H1 (cell line): ENCODE results near the gene CCDC88C. TPM values are rescaled to one million over a fixed set of nuclear protein-coding genes. Genes with fewer than 3 reads are reported as not detected.

Experiments used
- CTCF ChIA-PET: fragments of 300-600 bp; sonication (Branson Sonifier 250); formaldehyde crosslinking; loops from one replicate; lab custom pipeline; 2021; ENCODE audit not compliant: partially characterized antibody; lab: Charles Lee
- POLR2A ChIA-PET: fragments of 300-600 bp; sonication (Branson Sonifier 250); formaldehyde crosslinking; loops from one replicate; lab custom pipeline; 2021; ENCODE audit warnings: inconsistent platforms; ENCODE audit not compliant: partially characterized antibody; lab: Charles Lee
- DNase-seq, 2 experiments: peaks; one replicate each; pipeline versions ENCODE4 v3.0.0 to v3.0.0-alpha.2; 2010 to 2022; ENCODE audit warnings: low spot score in 2 of 2, low read depth in 1 of 2, mixed read lengths in 1 of 2
- FAIRE-seq: peaks from 2 replicates; lab custom pipeline; 2011; peaks lifted over from hg19 to GRCh38; lab: Jason Lieb, UNC
- H2AFZ ChIP-seq: 2 replicates; pipeline ENCODE4 v1.8.1; 2012; ENCODE audit warnings: low read length, inconsistent platforms
- H2AK5ac ChIP-seq: 2 replicates; pipeline ENCODE4 v1.6.1; 2013; ENCODE audit warnings: low read depth, low read length
- H2BK120ac ChIP-seq: replicated peaks from 2 replicates; pipeline ENCODE3; 2013; ENCODE audit warnings: low read depth, low read length, inconsistent platforms
- H2BK12ac ChIP-seq: 2 replicates; pipeline ENCODE4 v1.6.1; 2013; ENCODE audit warnings: low read depth, low read length
- H2BK15ac ChIP-seq: 2 replicates; pipeline ENCODE4 v1.6.1; 2013; ENCODE audit warnings: low read length
- H2BK20ac ChIP-seq: 2 replicates; pipeline ENCODE4 v1.6.1; 2013; ENCODE audit warnings: low read length
- H2BK5ac ChIP-seq: 2 replicates; pipeline ENCODE4 v1.6.1; 2013; ENCODE audit warnings: low read depth, low read length
- H3K14ac ChIP-seq: 2 replicates; pipeline ENCODE4 v1.6.1; 2013; ENCODE audit warnings: inconsistent platforms; ENCODE audit not compliant: insufficient read length
- H3K18ac ChIP-seq: 2 replicates; pipeline ENCODE4 v1.6.1; 2013; ENCODE audit warnings: low read length; ENCODE audit errors: extremely low read depth
- H3K23ac ChIP-seq: 2 replicates; pipeline ENCODE4 v1.6.1; 2013; ENCODE audit warnings: inconsistent platforms; ENCODE audit not compliant: insufficient read length
- H3K23me2 ChIP-seq: 2 replicates; pipeline ENCODE4 v1.6.1; 2013; ENCODE audit warnings: low read depth, low read length
- H3K27ac ChIP-seq: 2 replicates; pipeline ENCODE4 v1.6.1; 2011; ENCODE audit warnings: low read depth, low read length, inconsistent platforms
- H3K27me3 ChIP-seq, 4 experiments: replicated peaks in 1 of 4; 1 replicate in 1 of 4; 2 replicates in 3 of 4; pipeline versions ENCODE4 v1.6.1 to v1.8.1; 2011 to 2013; ENCODE audit warnings: low read length in 3 of 4, mild to moderate bottlenecking in 3 of 4, inconsistent platforms in 2 of 4, mixed read lengths in 2 of 4, moderate library complexity in 1 of 4; ENCODE audit not compliant: control insufficient read depth in 3 of 4, insufficient read depth in 3 of 4; ENCODE audit errors: extremely low read depth in 1 of 4
- H3K36me3 ChIP-seq, 4 experiments: 2 replicates each; pipeline versions ENCODE4 v1.6.1 to v1.8.1; 2011 to 2013; ENCODE audit warnings: mild to moderate bottlenecking in 4 of 4, low read length in 3 of 4, moderate library complexity in 2 of 4, control low read depth in 1 of 4, inconsistent platforms in 1 of 4; ENCODE audit not compliant: insufficient read depth in 4 of 4, control insufficient read depth in 2 of 4
- H3K4ac ChIP-seq: replicated peaks from 2 replicates; pipeline ENCODE3; 2013; ENCODE audit warnings: low read length, low read depth, mixed read lengths, inconsistent platforms; ENCODE audit not compliant: insufficient read length
- H3K4me1 ChIP-seq, 4 experiments: replicated peaks in 1 of 4; 1 replicate in 1 of 4; 2 replicates in 3 of 4; pipeline versions ENCODE4 v1.6.1 to v1.8.1; 2011 to 2013; ENCODE audit warnings: low read length in 3 of 4, inconsistent platforms in 2 of 4, mixed read lengths in 1 of 4; ENCODE audit not compliant: insufficient read depth in 4 of 4, control insufficient read depth in 3 of 4
- H3K4me2 ChIP-seq, 2 experiments: 2 replicates each; pipeline versions ENCODE4 v1.6.1 to v1.8.1; 2011 to 2013; ENCODE audit warnings: low read depth in 2 of 2, low read length in 2 of 2, control low read depth in 1 of 2, inconsistent platforms in 1 of 2, mild to moderate bottlenecking in 1 of 2; ENCODE audit not compliant: insufficient read depth in 1 of 2
- H3K4me3 ChIP-seq, 4 experiments: fragments of 200-600, 300-600 bp in 1 of 4; sonication (generic), shearing (Covaris generic), sonication (Bioruptor Twin) in 1 of 4; 2 replicates each; pipeline versions ENCODE4 v1.5.1 to v1.8.1; 2011 to 2016; ENCODE audit warnings: low read length in 4 of 4, low read depth in 3 of 4, control low read depth in 2 of 4, inconsistent platforms in 2 of 4, mild to moderate bottlenecking in 2 of 4, mixed read lengths in 1 of 4, moderate library complexity in 1 of 4; ENCODE audit not compliant: insufficient read depth in 2 of 4; ENCODE audit errors: extremely low read depth in 1 of 4
- H3K56ac ChIP-seq: replicated peaks from 2 replicates; pipeline ENCODE3; 2013; ENCODE audit warnings: low read depth, mild to moderate bottlenecking, mixed read lengths, low read length, inconsistent platforms; ENCODE audit not compliant: insufficient read length
- H3K79me1 ChIP-seq: 2 replicates; pipeline ENCODE4 v1.6.1; 2013; ENCODE audit warnings: low read depth, low read length, control low read depth
- H3K79me2 ChIP-seq, 2 experiments: 2 replicates each; pipeline versions ENCODE4 v1.6.1 to v1.8.1; 2012 to 2013; ENCODE audit warnings: low read length in 2 of 2, mild to moderate bottlenecking in 2 of 2, inconsistent platforms in 1 of 2; ENCODE audit not compliant: insufficient read depth in 2 of 2, control insufficient read depth in 1 of 2
- H3K9ac ChIP-seq, 4 experiments: replicated peaks in 1 of 4; 1 replicate in 1 of 4; 2 replicates in 3 of 4; pipeline versions ENCODE4 v1.6.1 to v1.8.1; 2011 to 2013; ENCODE audit warnings: low read depth in 3 of 4, low read length in 3 of 4, control low read depth in 2 of 4, mild to moderate bottlenecking in 2 of 4, moderate library complexity in 2 of 4, inconsistent platforms in 1 of 4; ENCODE audit errors: extremely low read depth in 1 of 4
- H3K9me3 ChIP-seq, 2 experiments: 2 replicates each; pipeline versions ENCODE4 v1.6.1 to v1.8.1; 2012 to 2013; ENCODE audit warnings: mild to moderate bottlenecking in 2 of 2, moderate library complexity in 2 of 2, control low read depth in 1 of 2, inconsistent platforms in 1 of 2, low read depth in 1 of 2, low read length in 1 of 2, mixed read lengths in 1 of 2; ENCODE audit not compliant: insufficient read depth in 2 of 2
- H4K20me1 ChIP-seq, 2 experiments: replicated peaks in 1 of 2; 2 replicates each; pipeline versions ENCODE3 to v1.8.1; 2011 to 2013; ENCODE audit warnings: inconsistent platforms in 2 of 2, low read length in 2 of 2, mild to moderate bottlenecking in 1 of 2; ENCODE audit not compliant: insufficient read depth in 2 of 2, control insufficient read depth in 1 of 2
- H4K5ac ChIP-seq: 2 replicates; pipeline ENCODE4 v1.6.1; 2013; ENCODE audit warnings: low read length, low read depth, mixed read lengths, inconsistent platforms; ENCODE audit not compliant: insufficient read length
- H4K8ac ChIP-seq: 2 replicates; pipeline ENCODE4 v1.8.0; 2013; ENCODE audit warnings: mild to moderate bottlenecking, moderate library complexity, low read length, inconsistent platforms; ENCODE audit not compliant: insufficient read depth; ENCODE audit errors: extremely low read depth
- H4K91ac ChIP-seq: replicated peaks from 2 replicates; pipeline ENCODE3; 2013; ENCODE audit warnings: low read length, mixed read lengths, inconsistent platforms; ENCODE audit not compliant: insufficient read length
- BACH1 ChIP-seq: IDR thresholded peaks from 2 replicates; pipeline ENCODE4 v1.6.1; 2012; ENCODE audit warnings: low read length, improper control_type of control experiment
- CBX8 ChIP-seq: fragments of 300-800, 300-1000 bp; sonication (generic); IDR thresholded peaks from 2 replicates; pipeline ENCODE4 v1.7.1; 2016; ENCODE audit warnings: low read depth, low read length, borderline replicate concordance
- CEBPB ChIP-seq: IDR thresholded peaks from 2 replicates; pipeline ENCODE4 v1.6.1; 2012; ENCODE audit warnings: low read depth, low read length
- CHD1 ChIP-seq: IDR thresholded peaks from 2 replicates; pipeline ENCODE4 v1.6.1; 2012; ENCODE audit warnings: low read depth, low read length, improper control_type of control experiment
- EGR1 ChIP-seq: IDR thresholded peaks from 2 replicates; pipeline ENCODE4 v1.6.1; 2011; ENCODE audit warnings: low read depth, low read length, borderline replicate concordance
- NANOG ChIP-seq: IDR thresholded peaks from 2 replicates; pipeline ENCODE4 v1.6.1; 2011; ENCODE audit warnings: low read length, low read depth, mild to moderate bottlenecking, inconsistent platforms; ENCODE audit not compliant: insufficient read depth, poor library complexity, severe bottlenecking
- POLR2A ChIP-seq, 2 experiments: IDR thresholded peaks; 1 replicate in 1 of 2; 2 replicates in 1 of 2; pipeline ENCODE4 v1.6.1; 2011; ENCODE audit warnings: low read depth in 2 of 2, low read length in 2 of 2, mild to moderate bottlenecking in 2 of 2; ENCODE audit errors: control extremely low read depth in 1 of 2
- SAP30 ChIP-seq: fragments of 300-600 bp; sonication (generic); IDR thresholded peaks from 2 replicates; pipeline ENCODE4 v1.7.1; 2012; ENCODE audit warnings: low read length, moderate library complexity, mild to moderate bottlenecking, inconsistent platforms; ENCODE audit not compliant: insufficient read depth, insufficient replicate concordance
- SIX5 ChIP-seq: IDR thresholded peaks from 2 replicates; pipeline ENCODE4 v1.6.1; 2011; ENCODE audit warnings: mild to moderate bottlenecking, low read depth, low read length
- TAF1 ChIP-seq: IDR thresholded peaks from 2 replicates; pipeline ENCODE4 v1.6.1; 2011; ENCODE audit warnings: mild to moderate bottlenecking, low read depth, low read length
- TAF7 ChIP-seq: optimal IDR thresholded peaks from 2 replicates; pipeline ENCODE3; 2011; ENCODE audit warnings: low read depth, mild to moderate bottlenecking, inconsistent platforms, low read length, moderate library complexity, borderline replicate concordance
- TCF12 ChIP-seq: IDR thresholded peaks from 2 replicates; pipeline ENCODE4 v1.6.1; 2011; ENCODE audit warnings: low read depth, mild to moderate bottlenecking, low read length
- ZNF274 ChIP-seq: IDR thresholded peaks from 2 replicates; pipeline ENCODE4 v1.7.0; 2012; ENCODE audit warnings: low read length, borderline replicate concordance; ENCODE audit errors: extremely low read depth
- WGBS, 2 experiments: shearing (Covaris generic) in 1 of 2; methylation state at CpG; one replicate each; pipeline versions ENCODE4 v1.1.6 to v1.1.7; 2013 to 2015; ENCODE audit warnings: low lambda C conversion rate in 2 of 2, mixed read lengths in 2 of 2, inconsistent platforms in 1 of 2, low coverage in 1 of 2, missing lambda C conversion rate in 1 of 2; ENCODE audit not compliant: insufficient replicate concordance in 2 of 2, insufficient coverage in 1 of 2, insufficient read length in 1 of 2; ENCODE audit errors: extremely low coverage in 1 of 2, missing lambda C conversion rate in 1 of 2; 5-methylcytosine and 5-hydroxymethylcytosine counted together
- polyA plus RNA-seq, 7 experiments: library from polyadenylated mRNA; depleted of rRNA in 3 of 7; stranded (reverse) in 5 of 7; unstranded in 2 of 7; fragments of >200 nt in 5 of 7; fragments of 200-250 nt in 2 of 7; gene quantifications; 1 replicate in 5 of 7; 2 replicates in 1 of 7; 4 replicates in 1 of 7; pipeline versions ENCODE4 v1.2.1 to v1.2.3, GENCODE V29; 2011 to 2013; ENCODE audit warnings: missing spikeins in 2 of 7, mixed read lengths in 2 of 7
- total RNA-seq: library from RNA; stranded (reverse); fragmentation: NEBNext Ultra II Directional; extraction: Animal tissue kit (Norgen Biotek cat#: 25700); gene quantifications from 2 replicates; pipeline ENCODE4 v1.2.1, GENCODE V29; 2021
- TF ChIP-seq, protein P1 (sequence below): IDR thresholded peaks from 2 replicates; pipeline ENCODE4 v1.6.1; 2011; ENCODE audit warnings: low read length, improper control_type of control experiment

CCDC88C gene
- total and polyA plus RNA-seq, 2 of the 8 experiments (the other 6 are each of a cell fraction or from before 2014, with no cell fraction given) = 10.3 to 57.7 TPM

DNA sequence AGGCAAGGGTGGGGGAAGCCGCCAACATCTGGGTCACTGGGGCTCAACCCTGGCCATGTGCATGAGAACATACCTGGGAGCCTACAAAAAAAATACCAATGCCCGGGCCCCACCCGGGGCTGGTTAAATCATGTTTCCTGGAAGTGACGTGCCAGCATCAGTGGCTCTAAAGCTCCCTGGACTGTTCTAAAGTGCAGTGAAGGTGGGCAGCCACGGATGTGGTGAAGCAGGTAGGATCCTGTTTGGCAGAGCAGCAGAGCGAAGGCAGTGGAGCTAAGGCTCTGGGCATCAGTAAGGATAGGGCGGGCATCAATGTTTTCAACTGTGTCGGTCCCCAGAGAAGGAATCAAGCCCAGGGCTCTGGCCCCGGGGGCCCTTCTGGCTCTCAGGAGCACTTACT is 172.6 kb downstream of the CCDC88C start:
- peak overlapping the region; percentile 35; the same call in 1 of the 2 replicates for H2BK5ac ChIP-seq
- DNase-seq (no peak), FAIRE-seq (no peak)
- no peak overlapping the region for H3K56ac ChIP-seq
- H2BK120ac ChIP-seq = no peak overlapping the region
- ChIA-PET CTCF (interaction anchor here (0.8 to 4.5 kb wide), 5 partner anchors 10 to 342 kb away, joined by 3 to 16 read pairs (median 8); no protein-coding TSS in a partner anchor), POLR2A (interaction anchor here (1.3 to 2.4 kb wide), 3 partner anchors 11 to 16 kb away, joined by 3 to 14 read pairs (median 5); no protein-coding TSS in a partner anchor)
- H3K4ac ChIP-seq = no peak overlapping the region
- no peak overlapping the region for H3K18ac ChIP-seq
- no peak overlapping the region for H4K8ac ChIP-seq
- H3K4me1 ChIP-seq = no peaks in the 10 kb centered on the region; a peak in 3 of 7 replicates
- no peak overlapping the region for H3K9ac ChIP-seq
- H2BK15ac ChIP-seq = no peak overlapping the region
- no peaks in the 10 kb centered on the region for H3K9me3 ChIP-seq
- TF ChIP-seq TCF12 (no peak), BACH1 (no peak), TAF7 (no peak), CHD1 (no peak), CBX8 (no peak), NANOG (no peak), POLR2A (IDR thresholded peaks at IDR 0.05; ENCODE audit: control extremely low read depth in 1 of 2, low read depth in 2 of 2, low read length in 2 of 2) (no peak), SIX5 (no peak), CEBPB (no peak), SAP30 (no peak), EGR1 (no peak), TAF1 (no peak), ZNF274 (no peak)
- TF ChIP-seq, protein P1, sequence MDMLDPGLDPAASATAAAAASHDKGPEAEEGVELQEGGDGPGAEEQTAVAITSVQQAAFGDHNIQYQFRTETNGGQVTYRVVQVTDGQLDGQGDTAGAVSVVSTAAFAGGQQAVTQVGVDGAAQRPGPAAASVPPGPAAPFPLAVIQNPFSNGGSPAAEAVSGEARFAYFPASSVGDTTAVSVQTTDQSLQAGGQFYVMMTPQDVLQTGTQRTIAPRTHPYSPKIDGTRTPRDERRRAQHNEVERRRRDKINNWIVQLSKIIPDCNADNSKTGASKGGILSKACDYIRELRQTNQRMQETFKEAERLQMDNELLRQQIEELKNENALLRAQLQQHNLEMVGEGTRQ = no peak
- H4K5ac ChIP-seq = no peak overlapping the region
- H3K4me2 ChIP-seq = no peak overlapping the region
- no peaks in the 10 kb centered on the region for H3K36me3 ChIP-seq
- H3K23ac ChIP-seq = no peak overlapping the region
- H2BK12ac ChIP-seq = no peak overlapping the region
- H3K27ac ChIP-seq = no peak overlapping the region
- H4K20me1 ChIP-seq = no peaks in the 10 kb centered on the region
- WGBS, 2 experiments = 88% methylated on average over 9 of the region's 9 CpGs; no CpG with 5 or more reads in 1 of the 2 experiments
- peaks cover 0 to 2% (median 0%) of the 10 kb centered on the region in 4 experiments; a peak in 1 of 7 replicates for H3K27me3 ChIP-seq
- H2BK20ac ChIP-seq = no peak overlapping the region
- no peaks in the 10 kb centered on the region for H3K79me2 ChIP-seq
- H3K14ac ChIP-seq = no peak overlapping the region
- no peak overlapping the region for H3K4me3 ChIP-seq
- no peaks in the 10 kb centered on the region for H3K79me1 ChIP-seq
- H3K23me2 ChIP-seq = peaks cover 2% of the 10 kb centered on the region; the same call in 1 of the 2 replicates
- no peak overlapping the region for H4K91ac ChIP-seq
- no peak overlapping the region for H2AK5ac ChIP-seq
- 0 out of 2 replicates have a peak overlapping the region, but pooled peaks have one; percentile 89 for H2AFZ ChIP-seq
